GM21737 (cell line): ENCODE measurements around the gene SH3RF3.
"Not testable (repeated sequence)": the region's sequence is repeated elsewhere in the genome, so short reads cannot be mapped to it uniquely, and the experiment has no call there.

ENCODE experiments used
- ATAC-seq: cut with Tn5 transposase; IDR thresholded peaks from one replicate; pipeline ENCODE4 v1.9.1; 2021; ENCODE audit warnings: mild to moderate bottlenecking, moderate library complexity; ENCODE audit not compliant: unreplicated experiment

Gene SH3RF3

DNA sequence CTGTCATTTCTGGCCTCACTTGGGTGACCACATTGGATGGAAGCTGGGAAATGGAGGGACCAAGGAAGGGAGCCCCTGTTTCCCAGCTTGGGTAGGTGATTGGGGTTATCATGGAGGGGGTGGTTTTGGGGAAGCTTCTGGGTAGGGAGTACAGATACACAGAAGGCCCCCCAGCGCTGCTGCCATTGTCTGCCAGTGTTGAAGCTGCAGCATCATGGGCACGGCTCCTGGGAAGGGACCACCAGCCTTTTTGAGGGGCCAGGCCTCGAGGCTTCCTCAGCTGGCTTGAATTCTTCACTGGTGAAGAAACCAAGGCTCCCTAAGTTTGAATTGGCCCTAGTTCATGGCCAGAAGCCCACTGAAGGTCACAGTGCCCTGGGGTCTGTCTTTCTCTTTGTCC, 25.2 kb downstream of the SH3RF3 start:
- ATAC-seq: no peak

DNA sequence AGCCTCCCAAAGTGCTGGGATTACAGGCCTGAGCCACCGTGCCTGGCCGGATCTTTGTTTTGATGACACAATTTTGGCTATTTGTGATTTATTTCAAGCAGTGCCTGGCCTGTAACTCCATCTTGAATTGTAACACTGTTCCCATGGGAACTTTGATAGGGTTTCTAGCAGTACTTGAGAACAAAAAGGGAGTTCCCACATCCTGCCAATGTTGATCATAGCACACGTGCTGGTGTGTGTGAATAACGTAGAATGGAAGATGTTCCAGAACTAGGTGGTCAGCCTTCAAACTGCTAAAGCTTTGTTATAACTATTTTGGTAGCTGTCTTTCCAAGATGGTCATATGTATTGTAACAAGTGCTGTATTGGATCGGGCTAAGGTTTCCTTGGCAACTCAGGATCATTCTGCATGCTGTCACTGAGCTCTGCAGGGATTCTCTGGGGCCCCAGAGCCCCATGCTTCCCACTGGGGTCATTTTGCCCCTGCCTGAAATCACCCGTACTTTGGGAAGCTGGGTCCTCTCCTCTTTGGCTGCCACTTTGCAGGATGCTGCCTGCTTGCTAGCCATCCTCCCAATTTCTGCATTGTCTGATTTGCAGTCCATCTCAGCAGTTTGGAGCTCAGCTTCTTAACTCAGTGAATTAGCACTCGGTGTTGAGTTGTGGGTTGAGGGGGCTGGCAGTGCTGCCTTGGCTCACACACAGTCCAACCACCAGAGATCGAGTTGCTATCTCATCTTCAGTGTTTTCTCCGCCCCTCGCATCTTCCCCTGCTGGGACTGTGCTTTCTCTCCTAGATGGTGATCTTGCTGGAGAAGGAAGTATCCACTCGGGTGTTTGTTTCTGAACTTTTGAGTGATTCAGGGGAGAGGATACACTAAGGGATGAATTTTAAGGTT, 26.8 kb downstream of the SH3RF3 start:
- no peak for ATAC-seq

DNA sequence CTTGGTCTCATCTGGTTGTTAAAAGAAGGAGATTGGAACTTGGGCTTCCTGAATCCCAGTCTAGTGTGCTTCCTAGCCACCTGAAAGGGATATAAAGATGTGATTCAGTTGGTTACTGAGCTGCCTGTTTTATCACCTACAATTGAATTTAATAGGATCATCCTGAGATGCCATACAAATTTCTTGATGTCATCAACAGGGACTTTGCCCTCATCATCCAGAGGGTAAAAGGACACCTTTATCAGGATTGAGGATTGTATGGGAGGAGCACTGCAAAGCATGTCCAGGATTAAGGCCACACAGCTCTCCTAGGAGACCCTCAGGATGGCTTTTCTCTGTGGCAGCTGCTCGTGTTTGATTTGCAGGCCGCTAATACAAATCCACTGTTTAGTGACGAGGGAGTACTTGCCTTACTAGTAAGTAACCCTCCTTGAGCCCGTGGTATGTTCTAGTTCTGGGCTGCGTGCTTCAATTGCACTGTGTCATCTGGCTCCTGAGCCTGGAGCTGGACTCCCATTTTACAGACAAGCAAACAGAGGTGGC, 28.6 kb downstream of the SH3RF3 start:
- no peak for ATAC-seq

DNA sequence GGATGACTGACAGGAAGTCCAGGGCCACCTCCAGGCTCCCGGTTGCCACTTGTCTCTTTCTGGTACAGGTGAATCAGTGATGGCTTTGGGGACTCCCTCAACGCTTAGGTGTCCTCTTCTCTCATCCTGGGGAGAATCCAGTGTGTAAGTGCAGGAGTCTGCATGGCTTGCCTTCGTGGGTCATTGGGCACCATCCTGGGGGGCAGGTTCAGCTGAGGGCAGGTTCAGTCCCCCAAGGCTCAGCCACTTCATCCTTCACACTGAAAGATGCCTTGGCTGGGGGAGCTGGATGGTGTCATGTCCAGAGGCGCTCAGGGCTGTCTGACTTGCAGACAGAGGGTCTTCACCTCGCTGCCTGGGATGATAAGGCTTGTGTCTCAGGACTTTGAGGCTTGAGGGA, 29.2 kb downstream of the SH3RF3 start:
- no peak for ATAC-seq

DNA sequence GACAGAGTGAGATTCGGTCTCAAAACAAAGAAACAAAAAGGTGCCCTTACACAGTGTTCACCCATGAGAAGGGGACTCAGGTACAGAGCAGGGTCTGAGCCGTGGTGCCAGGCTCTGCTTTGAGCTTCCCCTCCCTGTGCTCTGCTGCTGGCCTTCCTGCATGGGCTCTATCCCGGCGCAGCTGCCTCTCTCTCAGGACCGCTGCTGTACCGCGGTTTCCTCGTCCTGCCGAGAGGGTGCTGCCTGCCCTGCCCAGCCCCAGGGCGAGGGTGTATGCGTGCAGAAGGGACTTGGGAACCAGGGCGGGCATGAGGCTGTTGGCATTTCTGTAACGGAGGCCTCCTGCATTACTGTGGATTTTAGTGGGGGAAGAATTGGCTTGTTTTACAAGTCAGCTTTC, 30.1 kb downstream of the SH3RF3 start:
- no peak for ATAC-seq

DNA sequence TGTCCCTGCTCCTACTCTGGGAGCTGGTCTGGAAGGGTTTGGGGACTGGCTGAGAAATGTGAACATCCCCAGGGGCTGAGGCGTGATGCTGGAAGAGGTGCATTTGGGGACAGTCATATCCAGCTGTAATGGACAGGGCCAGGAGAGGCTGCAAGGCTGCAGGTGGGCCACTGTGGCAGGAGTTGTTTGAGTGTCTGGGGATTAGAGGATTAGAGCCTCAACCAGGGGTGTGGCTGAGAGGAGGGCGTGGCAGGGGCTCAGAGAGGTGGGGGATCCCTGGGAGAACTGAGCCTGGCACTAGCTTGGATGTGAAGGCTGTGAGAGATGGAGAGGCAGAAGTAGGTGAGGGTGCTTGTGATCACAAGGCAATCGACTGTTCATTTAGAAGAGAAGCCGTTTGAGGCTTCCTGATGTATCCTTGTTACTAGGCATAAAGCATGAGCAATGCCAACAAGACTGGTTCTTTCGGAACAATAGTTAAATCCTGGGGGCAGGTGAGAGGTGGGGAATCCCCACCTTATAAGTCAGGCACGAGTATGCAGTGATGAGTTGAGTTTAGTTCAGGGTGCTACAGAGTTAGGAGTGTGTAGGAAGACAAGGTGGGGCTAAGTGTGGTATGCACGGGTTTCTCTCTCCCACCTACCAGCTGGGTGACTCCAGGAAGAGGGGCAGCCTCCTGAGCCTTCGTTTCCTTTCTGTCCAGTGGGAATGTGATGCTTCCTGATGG, 31.9 kb downstream of the SH3RF3 start:
- no peak for ATAC-seq

DNA sequence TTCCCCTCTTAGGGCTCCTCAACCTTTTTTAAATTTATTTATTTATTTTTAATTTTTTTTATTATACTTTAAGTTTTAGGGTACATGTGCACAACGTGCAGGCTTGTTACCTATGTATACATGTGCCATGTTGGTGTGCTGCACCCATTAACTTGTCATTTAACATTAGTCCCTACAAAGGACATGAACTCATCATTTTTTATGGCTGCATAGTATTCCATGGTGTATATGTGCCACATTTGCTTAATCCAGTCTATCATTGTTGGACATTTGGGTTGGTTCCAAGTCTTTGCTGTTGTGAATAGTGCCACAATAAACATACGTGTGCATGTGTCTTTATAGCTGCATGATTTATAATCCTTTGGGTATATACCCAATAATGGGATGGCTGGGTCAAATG, 33.4 kb downstream of the SH3RF3 start:
- not testable (repeated sequence) for ATAC-seq

DNA sequence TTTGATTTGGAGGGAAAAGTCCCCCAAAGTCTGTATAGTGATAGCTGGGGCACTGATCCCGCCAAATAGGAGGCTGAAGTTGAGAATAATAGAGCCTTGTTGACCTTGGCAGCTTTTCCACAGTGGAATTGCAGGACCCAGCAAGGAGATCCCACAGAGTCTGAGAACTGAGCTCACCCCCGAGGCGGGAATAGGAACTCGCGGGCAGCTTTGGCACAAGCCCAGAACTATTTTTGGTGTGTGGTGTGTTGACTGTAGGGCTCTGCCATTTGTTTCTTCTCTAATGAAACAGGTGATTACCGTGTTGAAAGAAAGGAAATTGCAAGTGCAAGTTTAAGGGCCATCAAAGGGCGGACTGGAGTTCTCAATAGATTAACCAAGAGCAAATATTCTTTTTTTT, 34.0 kb downstream of the SH3RF3 start:
- no peak for ATAC-seq

DNA sequence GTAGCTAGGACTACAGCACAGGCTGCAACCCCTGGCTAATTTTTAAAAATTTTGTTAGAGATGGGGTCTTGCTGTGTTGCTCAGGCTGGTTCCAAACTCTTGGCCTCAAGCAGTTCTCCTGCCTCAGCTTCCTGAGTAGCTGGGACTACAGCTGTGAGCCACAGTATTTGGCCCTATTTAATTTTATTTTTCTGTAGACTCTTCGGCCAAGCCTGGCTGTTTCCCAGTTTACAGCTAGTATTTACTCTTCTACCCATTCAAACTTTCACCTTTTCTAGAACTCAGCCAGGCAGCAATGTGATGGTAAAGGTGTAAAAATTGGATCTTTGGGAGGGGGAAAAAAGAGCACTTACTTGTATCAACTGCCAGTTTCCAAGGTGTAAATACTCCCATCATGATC, 35.3 kb downstream of the SH3RF3 start:
- no peak for ATAC-seq

DNA sequence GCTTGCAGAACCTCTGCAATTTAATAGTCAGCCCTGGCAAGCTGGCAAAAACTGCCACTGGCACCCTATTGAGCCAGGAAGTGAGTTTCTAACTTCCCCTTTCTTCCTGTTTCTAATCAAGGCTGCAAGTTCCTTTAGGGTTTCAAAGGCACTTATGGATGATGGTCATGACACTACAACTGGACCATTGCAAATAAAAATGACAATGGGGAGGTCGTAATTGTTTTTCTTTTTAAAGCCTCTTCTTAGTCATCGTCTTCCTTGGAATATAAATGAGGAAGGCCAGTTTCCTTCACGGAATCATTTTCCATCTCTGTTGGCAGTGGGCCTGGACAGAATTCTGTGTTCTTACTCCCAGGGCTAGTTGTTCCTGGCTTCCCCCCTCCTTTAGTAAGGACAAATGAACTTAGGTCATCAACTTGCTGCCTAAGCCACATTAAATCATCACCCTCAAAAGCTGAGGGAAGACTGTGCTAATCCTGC, 35.8 kb downstream of the SH3RF3 start:
- ATAC-seq: no peak

DNA sequence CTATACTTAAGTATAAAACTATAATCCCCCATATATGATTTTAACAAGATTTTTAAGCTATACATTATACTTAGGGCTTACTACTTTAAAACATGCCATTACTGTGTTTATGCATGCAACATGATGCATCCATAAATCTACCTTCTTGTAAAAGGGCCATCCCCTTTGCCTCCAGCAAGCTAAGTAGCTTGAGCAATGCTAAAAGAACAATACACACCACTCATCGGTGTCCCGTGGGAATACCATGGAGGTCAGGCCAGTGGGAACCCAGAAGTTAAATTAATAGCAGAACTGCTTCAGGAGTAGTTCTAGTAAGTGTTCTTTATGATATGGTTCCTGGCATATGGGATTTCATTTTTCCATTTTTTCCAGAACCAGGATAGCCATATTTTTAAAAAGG, 37.8 kb downstream of the SH3RF3 start:
- ATAC-seq: no peak

DNA sequence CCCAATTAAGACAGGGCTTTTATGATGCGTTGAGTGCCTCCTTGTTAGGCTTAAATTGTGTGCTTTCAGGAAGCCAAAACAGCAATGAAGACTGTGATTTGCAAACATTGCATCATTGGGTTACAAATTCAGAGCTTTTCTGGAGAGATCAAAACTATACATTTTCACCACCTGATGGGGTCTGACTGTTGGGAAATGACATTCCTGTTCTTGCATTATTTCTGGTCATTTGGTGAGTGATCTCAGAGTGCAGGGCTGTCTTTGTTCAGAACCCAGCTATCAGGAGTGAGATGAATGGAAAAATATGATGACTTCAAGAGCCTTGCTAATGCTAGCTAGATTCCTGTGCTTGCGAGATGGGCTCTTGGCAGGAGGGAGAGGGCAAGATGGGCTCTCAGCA, 39.1 kb downstream of the SH3RF3 start:
- no peak for ATAC-seq

DNA sequence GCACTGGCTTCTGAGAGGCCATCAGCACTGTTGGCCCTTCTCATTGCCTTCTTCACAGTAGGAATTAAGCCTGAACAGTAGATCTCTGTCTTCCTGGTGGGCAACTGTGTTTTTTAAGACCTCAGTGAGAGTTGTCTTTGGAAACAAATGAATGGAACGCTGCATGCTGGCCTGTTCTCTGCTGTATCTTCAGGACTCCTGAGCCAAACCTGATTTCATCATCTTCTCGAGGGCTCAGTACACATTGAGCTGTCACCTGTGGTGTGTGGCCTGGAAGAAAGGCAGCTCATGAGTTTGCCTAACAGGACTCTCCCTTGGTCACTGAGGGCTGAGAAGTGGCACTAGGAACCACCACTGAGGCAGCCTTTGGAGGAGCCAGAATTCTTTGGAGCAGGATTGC, 39.7 kb downstream of the SH3RF3 start:
- no peak for ATAC-seq

DNA sequence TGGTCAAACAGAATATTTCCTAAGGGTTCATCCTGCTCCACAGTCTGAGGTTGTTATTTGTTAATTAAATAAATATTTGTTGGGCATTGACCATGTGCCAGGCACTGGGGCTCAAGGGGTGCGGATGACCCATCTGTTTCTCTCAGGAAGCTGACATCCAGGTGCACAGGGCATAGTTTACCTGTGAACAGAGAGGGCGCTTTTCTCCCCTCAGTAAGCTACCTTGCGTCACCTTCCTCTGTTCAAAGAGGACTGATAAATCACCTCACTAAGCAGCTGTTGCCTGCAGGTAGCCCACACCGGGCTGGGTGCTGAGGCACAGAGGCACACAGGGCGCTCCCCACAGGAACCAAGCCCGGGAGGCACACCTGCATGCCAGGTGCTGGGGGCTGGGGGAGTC, 41.6 kb downstream of the SH3RF3 start:
- ATAC-seq: no peak

DNA sequence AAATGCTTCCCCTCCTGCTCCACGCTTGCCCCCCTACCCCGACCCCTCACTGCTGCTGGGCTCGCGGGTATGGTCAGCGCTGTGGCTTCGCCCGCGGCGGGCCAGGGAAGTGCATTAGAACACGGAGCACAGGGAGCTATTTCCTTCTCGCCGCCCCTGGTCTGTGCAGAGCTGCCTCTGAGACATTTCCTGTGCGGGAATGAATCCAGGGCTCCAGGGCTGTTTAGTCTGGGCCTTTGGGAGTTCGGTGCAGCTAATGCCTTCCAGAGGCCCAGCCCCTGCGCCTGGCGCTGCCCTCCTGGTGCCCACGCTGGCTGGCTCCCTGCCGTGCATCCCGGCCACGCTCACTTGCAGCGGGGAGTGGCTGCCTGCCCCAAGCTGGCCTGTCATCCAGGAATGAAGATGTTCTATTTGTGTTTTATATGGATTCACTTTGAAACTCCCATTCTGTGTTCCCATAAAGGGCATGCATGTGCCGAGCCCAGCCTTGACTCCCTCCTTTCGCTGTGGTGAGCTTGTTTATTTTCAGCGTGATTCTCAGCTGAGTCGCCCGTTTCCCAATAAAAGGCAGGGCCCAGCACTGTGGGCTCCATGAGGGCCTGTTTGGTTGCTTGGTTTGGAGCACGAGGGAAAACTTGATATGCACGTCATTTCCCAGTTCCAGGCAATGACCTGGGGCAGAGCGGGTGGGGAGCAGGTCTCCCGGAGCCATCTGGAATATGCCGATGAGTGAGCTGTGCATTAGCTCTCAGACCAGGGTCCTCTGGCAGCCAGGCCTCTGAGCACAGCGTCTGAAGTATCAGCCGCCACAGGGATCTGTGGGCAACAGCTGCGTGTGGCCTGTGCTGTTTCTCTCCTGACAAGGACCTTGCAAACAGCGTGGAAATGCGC, 42.7 kb downstream of the SH3RF3 start:
- ATAC-seq: no peak

DNA sequence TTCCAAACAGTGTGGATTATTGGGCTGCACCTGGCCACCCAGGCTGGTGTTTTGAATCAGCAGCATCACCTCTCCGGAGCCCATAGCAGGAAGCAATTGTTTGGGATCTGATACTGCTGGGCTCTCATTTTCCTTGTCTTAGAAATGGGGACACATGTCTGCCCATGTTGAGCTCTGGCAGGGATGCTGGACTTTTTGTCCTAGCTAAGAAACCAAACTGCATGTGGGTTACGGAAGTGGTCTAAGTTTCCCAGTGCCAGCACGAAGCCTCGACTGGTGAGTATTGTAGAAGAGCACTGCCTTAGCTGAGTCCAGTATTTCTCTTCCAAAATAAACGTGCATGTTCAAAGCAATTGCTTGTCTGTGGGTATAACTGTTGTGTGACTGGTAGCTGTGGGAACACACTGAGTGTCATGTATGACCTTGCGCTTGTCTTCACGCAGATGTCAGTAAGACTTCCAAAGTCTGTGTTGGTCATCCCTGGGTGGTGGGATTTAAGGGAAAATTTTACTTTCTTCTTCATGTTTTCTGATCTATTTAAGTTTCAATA, 43.6 kb downstream of the SH3RF3 start:
- no peak for ATAC-seq

DNA sequence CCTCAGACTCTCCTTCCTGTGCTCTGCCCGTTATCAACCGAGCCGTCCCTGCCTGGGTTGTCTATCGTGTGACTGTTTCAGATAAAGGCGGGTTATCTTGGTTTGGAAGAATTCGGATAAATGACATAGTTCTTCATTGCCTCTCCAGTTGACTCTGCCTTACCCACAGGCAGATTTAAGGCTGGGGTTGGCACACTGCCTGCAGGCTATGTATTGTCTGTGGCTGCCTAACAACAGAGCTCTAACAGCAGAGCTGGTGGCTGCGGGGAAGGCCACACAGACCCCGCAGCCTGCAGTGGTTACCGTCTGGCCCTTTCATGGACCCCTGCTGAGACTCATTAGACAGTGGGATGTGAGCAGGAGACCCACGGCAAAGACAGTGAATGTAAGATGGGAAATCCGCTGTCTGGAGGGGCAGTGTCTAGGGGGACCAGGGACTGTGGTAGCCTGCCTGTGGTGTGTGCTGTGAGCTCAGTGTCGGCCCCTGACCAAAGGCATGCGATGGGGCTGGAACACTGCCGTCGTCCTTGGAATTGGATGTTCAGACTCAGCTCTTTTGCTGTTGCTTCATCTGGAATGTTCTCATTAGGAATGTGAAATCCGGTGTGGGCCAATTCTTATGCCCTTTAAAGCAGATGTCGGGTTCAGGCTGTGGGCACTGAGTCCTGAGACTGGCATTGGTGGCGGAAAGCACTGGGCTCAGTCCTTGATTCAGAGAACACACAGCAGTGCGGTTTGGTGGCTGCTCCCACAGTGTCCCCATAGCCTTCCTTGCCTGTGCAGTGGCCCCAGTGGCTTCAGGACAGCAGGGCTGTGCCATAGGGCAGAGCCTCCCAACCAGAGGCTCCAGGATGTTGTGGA, 44.5 kb downstream of the SH3RF3 start:
- ATAC-seq: no peak

DNA sequence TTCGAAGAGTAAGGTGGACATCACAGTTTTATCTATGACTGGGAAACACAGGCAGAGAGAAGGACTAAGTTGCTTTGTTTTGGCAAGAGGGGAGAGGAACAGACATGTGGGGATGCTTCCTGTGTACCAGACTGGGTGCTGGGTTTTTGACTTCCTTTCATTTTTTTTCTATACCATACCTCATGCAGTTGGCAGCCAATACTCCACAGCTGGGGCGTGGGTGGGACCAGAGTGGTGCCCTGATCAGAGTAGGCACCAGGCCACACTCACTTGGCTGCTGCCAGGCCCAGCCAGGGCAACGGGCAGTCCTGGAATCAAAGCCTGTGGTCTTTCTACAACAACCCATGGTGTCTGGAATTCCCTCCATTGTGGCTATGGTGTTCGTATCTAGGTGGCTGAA, 45.2 kb downstream of the SH3RF3 start:
- ATAC-seq: no peak

DNA sequence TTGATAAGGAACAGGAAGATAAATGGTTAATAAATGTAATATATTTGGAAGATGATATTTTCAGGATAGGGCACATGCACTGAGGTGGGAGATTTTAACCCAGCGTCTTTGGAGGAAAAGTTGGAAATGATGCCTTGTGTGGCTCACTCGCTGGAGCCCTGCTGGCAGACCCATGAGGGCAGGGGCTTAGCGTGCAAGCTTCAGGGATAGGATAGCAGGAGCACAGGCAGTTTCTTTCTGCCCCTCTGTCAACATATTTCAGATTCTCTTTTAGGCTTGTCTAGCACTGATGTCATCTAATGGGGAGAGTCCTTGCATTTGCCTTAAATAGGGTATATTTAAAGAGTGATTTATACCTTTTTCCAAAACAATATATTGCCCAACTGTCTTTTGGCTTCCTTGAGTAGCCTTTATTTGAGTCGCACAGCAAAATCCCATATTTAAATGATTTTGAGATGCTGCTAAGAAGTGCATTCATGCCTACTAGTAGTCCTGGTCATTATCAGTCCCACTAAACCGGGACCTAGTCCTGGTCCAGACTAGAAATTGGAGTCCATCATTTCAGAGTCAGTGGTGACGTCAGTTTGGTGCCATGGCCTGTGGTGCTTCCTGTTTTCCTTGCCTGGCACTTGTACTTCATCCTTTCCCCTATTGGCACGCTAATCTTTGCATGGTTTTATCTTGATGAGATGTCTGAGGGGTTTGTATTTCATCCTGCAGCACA, 45.8 kb downstream of the SH3RF3 start:
- ATAC-seq: no peak
